Activated CD8-positive, alpha-beta memory T cell treated with anti-CD3 and anti-CD28 coated beads, Interleukin-2, amount 50 U/mL, for 1 hour (primary cell): Measurements from ENCODE around the gene RFX8.
"Not testable (repeated sequence)": the region's sequence is repeated elsewhere in the genome, so short reads cannot be mapped to it uniquely, and the experiment has no call there.

ENCODE experiments used
- DNase-seq: peaks from one replicate; pipeline ENCODE4 v3.0.0-alpha.2; 2020; ENCODE audit errors: extremely low read depth

The RFX8 gene

DNA sequence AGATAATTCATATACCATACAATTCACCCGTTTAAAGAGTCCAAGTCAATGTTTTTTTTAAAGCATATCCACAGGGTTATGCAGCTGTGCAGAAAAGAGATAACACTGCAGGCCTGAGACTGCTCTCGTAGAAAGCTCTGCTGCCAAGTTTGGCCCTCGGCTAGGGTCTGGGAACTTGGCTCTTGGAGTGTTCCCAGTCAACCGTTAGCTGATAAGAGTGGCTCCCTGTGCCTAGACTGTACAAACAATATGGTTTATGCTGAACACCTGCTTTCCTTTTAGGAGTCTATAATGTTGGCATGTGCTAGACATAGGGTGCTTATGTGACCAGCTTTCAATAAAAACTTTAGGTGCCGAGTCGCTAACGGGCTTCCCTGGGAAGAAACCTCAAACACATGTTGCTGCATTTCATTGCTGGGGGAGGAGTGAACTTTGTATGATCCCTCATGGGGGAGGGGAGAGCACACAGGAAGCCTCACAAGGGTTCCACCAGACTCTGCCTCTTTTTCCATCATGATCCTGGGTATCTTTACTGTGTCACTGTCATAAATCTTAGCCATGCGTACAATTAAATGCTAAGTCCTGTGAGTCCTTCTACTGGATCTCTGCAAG is 34.7 kb downstream of the RFX8 start:
- no peak for DNase-seq

DNA sequence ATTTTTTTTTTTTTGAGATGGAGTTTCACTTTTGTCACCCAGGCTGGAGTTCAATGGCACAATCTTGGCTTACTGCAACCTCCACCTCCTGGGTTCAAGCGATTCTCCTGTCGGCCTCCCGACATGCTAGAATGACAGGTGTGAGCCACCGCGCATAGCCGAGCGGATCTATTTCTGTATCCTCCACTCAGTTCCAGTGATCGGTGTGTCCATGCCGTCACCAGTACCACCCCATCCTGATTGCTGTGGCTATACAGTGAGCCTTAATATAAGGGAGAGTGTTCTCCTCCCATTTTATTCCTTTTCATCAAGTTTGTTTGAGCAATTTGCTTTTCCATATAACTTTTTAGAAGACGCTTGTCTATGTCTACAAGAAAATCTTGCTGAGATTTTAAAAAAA is 35.2 kb downstream of the RFX8 start:
- no peak for DNase-seq

DNA sequence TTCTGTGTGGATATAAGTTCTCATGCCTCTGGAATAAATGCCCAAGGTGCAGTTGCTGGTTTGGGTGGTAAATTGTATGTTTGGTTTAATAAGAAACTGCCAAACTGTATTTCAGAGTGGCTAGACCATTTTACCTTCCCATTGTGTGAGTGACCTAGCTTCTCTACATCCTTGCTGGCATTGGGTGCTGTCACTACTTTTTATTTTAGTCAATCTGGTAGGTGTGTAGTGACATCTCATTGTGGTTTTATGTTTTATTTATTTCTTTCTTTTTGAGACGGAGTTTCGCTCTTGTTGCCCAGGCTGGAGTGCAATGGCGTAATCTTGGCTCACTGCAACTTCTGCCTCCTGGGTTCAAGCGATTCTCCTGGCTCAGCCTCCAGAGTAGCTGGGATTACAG is 36.4 kb downstream of the RFX8 start:
- not testable (repeated sequence) for DNase-seq

DNA sequence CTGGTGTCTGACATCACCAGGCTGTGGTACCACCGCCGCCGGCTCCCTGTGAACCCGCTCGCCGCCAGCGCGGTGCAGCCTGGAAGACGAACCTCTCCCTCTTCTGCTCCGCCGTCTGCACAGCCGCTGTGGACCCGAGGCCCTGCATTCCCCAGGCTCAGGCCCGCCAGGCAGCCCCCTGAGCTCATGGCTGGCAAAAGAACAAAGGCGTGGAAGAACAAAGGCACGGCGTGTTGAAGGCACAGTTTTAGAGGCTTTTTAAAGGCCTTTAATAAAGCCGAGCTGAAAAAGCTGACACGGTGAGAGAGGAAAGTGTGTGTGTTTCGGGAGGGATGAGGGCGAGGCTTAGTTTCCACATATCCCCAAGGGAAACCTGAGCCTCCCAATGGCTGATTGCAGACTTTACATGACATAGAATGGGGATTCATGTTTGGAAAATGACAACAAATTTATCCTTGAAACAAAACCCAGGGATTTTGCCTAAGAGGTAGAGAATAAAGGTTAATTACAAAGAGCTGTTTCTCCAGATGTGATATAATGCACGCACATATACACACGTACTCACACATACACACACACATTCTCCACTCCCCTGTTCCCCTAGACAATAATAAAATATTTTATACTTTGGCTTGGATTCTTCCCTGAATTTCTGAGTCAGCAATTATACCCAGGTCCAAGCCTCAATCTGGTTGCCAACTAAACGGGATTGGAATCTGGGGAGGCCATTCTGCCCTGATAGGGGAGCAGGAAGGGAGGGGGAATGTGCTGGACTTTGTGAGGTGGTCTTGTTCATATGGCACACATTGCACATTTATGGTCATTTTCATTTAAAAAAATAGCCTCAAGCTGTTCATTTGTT is 39.7 kb downstream of the RFX8 start:
- no peak for DNase-seq

DNA sequence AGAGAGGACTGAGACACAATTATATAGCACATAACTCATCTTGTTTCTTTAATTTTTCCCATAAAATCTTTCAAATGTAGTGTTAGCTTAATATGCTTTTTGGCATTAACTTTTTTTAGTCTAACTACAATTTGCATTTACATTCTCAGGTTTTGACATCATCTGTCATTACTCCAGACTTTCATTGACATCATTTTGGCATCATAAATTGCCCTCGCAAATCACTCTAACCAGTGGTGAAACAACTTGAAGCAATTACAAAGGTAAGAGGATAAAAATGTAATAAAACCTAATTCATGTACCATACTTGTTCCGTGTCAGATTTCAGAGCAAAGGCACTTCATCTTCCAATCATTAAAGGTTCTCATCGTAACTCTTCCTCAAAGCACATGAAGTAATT is 41.4 kb downstream of the RFX8 start:
- DNase-seq = no peak

DNA sequence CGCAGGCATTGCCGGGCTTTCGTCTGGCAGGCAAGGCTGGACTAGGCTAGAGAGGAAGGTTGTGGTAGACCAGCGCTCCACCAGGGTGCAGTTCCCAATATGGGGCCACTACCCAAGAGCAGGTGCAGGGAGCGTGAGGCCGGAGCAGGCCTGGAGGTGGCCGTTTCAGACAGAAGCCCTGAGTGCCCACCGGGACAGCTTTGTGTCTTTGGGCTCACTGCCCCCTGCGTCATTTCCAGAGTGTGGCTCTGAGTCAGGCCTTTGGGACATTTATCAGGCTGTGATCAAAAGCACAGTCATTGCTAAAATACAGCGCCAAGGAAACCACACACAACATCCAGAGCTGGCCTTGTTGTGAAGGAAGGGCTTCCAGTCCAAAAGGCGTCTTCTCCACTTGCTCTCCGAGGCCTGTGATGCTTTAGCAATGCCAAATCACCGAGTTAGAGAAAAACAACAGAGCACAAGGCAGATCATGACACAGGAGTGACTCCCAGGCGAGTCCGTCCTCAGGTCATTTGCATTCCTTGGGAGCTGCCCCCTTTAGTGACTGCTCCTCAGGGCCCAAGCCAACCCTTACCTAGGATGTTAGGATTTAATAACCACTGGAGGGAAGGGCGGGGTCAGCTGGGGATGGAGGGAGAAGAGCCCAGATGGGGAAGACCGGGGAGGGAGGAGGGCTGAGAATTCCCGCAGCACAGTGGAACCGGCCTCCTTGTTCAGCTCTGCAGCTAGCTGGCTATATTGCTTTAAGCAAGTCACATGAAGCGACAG is 42.3 kb downstream of the RFX8 start:
- no peak for DNase-seq

DNA sequence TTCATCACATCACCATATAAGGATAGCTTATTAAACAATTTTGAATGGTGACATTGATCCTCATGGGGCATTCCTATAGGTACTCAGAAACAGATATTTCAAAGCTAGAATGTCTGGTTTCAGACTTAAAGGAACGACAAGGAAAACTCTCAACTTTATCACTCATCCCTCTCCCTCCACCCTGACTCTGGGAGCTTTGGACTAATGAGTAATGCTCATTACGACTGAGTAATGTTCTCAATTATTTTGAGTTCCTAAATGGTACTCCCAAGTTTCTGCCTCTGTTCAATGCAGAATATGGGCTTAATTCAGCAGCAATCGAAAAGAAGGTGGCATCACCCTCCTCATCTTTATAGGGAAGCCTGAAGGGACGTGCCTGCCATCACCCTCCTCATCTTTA is 43.4 kb downstream of the RFX8 start:
- no peak for DNase-seq

DNA sequence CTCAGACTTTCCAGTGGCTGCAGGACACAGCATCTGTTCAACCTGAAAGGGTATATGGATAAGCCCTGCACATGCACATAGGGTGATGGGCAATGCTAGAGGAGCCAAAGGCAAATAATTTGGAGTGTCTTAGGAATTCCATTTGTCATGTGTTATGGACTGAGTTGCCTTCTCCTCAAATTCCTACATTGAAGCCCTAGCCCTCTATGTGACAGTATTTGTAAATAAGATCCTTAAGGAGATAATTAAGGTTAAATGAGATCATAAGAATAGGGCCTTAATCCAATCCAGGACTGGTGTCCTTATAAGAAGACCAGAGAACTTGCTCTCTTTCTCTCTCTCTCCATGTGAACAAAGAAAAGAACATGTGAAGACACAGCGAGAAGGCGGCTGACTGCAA is 44.8 kb downstream of the RFX8 start:
- DNase-seq = no peak

DNA sequence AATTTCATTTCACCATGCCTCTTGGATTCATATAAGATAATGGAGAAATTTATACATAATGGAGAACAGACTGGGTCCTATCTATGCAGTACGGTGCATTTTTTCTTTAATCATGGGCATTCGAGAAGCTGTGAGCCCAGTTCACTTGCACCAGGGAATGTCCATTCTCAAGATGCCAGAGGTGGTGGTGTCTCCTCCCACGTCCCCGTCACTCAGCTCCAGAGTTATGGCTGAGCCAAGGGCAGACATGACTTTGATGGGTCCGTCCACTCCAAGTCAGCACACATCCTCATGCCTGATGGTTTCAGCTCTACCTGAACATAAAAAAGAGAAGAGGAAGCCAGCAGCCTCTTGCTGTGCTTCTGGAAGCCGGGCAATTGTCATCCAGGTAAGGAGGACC is 45.5 kb downstream of the RFX8 start:
- DNase-seq = no peak

DNA sequence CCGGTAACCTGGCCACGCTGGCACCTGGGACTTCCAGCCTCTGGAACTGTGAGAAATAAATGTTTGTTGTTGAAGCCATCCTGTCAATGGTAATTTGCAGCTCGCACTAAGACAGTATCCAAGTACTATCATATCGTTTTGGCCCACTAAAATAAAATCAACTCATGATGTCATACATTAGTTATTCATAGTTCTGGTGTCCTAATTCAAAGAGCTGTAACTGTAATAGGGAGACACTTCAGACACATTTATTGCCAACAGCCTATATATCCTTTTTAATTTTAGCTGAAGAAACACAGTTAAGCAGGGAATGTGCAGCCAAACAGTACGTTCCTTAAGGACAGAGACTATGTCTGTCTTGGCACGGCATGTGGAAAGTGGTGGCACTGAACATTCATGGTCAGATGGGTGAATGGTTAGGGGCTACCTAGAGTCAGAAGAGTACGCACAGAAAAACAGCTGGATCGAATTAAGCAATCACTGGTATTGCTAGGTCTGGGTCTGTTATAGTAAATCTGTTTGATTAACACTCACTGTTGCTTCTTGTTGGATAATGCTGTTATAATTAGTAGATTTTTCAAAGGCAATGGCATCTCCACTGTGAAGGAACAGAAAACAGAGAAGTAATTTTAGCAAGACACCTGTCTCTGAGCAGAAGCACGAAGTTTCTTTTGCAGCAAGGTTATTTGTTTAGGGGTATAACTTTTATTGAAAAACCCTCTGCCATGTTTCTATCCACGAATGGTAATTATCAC is 46.3 kb downstream of the RFX8 start:
- DNase-seq = no peak

DNA sequence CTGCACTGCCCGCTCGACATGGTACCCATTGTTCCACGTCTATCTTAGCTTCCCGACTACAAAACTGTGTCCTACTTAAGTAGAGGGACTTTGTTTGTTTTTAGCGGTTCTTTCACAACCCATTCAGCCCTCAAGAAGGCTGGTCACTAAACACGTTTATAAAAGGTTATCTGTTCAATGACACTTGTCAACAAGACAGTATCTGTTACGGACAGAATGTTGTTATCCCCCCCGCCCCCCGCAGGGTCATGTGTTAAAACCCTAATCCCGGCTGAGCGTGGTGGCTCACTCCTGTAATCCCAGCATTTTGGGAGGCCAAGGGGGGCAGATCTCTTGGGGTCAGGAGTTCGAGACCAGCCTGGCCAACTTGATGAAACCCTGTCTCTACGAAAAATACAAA is 47.2 kb downstream of the RFX8 start:
- DNase-seq = no peak

DNA sequence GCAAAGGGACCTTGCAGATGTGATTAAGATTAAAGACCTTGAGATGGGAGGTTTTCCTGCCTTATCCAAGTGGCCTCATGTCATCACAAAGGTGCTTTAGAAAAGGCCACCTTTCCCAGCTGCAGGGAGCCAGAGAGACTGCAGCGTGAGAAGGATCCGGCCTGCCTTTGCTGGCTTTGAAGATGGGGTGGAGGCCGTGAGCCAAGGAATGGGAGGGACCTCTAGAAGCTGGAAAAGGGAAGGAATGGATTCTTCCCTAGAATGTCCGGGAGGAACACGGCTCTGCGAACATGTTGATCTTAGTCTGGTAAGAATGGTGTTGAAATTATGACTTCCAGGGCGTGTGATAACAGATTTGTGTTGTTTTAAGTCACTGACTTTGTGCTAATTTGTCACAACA is 47.7 kb downstream of the RFX8 start:
- DNase-seq = no peak

DNA sequence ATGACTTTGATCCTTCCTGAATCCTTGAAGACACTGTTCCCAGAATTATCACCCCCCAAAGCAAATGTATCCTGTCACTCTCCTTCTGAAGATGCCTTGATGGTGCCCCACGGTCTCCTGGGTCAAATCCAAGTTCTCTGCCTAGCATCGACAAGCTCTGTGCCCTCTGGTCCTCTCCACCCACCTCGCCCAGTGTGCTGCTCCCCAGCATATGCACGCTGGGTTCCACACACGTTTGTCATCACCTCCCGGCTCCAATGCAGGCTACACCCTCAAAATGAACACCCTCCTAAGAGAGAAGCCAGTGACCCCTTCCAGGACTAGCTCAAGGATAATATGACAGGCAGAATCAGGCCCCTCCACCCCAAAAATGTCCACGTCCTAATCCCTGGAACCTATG is 48.1 kb downstream of the RFX8 start:
- DNase-seq = no peak

DNA sequence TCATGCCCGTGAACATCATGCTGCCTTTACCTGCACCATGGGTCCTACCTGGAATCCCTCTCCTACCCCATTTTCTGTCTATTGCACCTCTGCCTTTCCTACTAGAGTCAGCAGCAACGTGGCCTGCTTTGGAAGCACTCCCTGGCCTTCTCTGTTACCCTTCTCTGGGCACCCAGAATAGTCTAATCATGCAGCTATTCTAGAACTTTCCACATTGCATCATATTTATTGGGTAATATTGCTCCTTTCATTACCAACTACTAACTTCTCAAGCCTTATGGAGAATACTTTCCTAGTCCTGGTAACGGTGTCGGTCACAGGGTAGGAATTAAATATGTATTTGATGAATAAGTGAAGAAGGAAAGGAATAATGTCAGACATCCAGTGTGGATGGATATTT is 54.3 kb downstream of the RFX8 start:
- no peak for DNase-seq

DNA sequence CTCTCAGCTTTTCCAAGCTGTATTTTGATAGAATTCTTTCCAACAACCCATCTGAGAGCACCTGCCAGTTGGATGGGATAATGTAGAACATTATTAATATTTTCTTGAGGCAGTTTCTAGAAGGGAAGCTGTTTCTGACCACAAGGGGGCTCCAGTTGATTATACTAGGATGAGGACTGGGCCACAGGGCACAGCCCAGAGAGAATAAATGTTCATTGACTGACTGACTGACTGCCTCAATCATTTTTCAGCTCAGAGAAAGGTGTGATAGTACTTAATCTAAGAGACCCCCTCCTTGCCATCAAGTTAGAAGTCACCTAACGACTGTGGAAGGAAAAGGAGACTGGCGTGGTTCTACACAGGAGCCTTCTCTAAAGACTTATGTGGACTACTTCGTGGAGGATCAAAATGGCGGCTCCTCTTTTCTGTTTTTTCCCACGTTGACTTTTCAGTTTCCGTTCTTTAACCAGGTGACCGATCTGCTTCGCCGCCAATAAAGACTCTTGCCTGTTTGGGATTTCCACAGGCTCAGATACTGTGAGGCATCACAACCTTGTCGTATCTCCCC is 55.7 kb downstream of the RFX8 start:
- DNase-seq = peak; percentile 40

DNA sequence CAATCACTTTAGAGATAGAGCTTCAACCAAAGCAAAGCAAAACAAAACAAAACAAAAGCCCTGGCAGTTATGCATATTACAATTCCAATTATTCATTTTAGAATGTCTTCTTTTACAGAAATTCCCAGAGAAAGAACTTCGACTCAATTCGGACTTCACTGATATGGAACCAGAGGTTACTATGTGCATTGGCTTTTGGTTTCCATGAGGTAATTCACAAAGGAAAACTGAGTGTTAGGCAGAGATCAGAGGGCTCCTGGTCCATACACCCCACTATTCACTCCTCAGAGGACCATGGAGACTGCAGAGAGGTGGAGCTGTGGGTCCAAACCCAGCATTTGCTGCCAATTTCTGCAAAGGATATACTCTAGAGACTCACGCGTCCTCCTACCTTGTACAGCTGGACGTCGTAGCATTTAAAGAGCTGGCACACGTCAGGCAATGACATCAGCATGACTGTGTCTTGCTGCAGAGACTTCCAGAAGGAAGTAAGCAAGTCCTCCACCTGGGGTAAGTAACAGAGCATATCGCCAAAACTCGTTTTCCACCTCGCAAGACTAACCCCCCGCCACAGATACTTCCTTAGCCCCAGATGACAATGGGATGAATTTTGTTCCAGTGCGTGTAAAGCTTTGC is 56.3 kb downstream of the RFX8 start:
- DNase-seq = no peak

DNA sequence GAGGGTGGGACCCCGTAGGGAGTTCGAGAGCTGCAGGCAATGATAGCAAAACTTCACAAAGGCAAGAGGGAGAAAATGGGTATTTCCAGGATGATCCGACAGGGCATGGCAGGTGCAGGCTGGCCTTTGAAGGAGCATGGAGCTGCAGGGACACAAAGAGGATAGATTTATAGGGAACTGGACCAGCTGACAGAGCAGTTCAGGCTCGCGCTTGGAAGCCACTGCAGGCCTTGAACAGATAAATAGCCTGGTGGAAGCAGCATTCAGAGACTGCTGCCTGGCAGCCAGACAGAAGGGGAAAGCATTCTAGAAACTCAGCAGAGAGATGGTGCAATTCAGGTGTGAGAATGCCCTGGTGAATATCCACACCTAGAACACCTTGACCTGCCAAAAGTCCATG is 58.3 kb downstream of the RFX8 start:
- no peak for DNase-seq

DNA sequence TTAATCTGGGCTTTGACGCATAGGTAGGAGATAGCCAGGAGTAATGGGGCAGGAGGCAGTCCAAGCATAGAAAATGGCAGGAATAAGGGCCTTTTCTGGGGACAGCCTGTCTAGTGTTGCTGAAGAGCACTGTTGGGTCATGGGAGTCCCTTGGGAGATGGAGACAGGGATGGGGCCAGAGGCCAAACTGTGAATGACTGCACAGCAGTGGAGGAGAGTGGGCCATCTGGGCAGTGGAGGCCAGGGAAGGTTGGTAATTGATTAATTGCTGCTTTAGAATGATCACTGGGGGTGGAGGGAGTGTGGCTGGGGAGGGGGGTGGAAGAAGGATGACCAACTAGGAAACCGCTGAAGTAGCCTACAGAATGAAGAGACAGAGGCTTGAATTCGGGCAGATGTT is 59.0 kb downstream of the RFX8 start:
- no peak for DNase-seq

DNA sequence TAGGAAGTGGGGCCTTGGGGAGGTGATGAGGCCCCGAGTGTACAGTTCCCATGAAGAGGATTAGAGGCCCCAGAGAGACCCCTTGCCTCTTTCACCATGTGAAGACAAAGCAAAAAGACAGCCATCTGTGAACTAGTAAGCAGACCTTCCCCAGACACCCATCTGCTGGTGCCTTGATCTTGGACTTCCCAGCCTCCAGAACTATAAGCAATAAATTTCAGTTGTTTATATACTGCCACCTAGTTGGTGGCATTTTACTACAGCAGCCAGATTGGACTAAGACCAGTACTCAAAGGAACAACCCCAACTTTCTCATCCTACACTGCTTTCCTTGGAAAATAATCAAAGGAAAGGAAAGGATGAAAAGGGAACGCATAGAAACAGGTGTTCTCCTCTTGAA is 59.7 kb downstream of the RFX8 start:
- DNase-seq = no peak

DNA sequence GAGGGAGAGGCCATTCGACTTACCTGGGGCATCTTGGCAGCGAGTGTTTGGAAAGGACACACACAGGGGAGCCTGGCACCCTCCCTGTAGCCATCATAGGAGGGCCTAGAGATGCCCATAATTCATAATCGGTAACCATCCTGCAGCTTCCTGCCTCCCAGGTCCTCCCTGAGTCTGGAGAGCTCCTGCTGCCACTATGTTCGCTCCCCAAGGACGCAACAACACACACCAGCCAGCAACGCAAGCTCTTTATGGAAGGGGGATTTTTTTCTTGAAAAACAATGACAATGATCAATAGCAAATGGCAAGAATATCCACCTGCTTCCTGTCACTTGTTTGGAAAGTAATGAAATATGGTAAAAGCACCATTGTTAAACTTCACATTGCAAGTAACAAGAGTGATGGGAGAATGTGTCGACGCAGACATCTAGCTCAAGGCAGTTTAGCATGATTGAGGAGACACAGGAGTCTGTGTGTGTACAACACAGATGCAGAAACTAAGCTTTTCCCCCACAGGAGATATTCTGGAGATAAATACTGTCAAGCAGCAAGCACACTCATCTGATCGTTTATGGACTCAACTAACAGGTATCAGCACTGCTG is 62.7 kb downstream of the RFX8 start:
- DNase-seq = no peak

DNA sequence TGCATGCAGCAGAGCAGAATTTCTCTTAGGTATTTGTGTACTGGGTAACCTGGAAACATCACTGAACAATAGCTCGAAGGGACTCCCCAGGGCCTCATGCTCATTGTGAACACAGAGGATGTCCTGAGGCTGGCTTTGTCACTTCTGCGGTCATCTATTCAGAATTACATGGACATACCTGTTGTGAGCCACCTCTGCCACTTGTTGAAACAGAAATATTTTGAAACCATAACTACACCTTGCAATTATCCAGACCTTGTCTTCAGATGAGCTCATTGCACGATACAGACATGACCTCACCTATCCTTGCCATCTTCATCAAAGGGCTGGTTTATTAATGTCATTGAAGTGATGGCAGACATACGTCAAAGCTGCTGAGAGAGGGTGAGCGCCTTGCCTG is 64.2 kb downstream of the RFX8 start:
- DNase-seq = no peak
